Thymus (tissue), 2 donors: ENCODE results near the gene SREBF1. TPM values are rescaled to one million over a fixed set of nuclear protein-coding genes. Genes with fewer than 3 reads are reported as not detected.

Source experiments
- polyA plus RNA-seq: library from polyadenylated mRNA; stranded (reverse); fragments of 200-250 nt; gene quantifications from one replicate; pipeline ENCODE4 v1.2.3, GENCODE V29; 2013
- total RNA-seq: library from RNA; stranded (reverse); fragments of 120-200 nt; gene quantifications from one replicate; pipeline ENCODE4 v1.2.4, GENCODE V29; 2013
- donor health status: healthy.

Gene SREBF1
- total and polyA plus RNA-seq, 2 donors = 18.1 to 53.3 TPM

Other genes with a start within 250 kb of the SREBF1 start
- 67.8 TPM for gene PEMT, start 245.3 kb downstream of the SREBF1 start, total RNA-seq
- gene PEMT, start 245.3 kb downstream of the SREBF1 start, polyA plus RNA-seq = 14.1 TPM
- 4.3 TPM for gene RAI1, start 155.5 kb downstream of the SREBF1 start, total RNA-seq
- gene RAI1, start 155.5 kb downstream of the SREBF1 start, polyA plus RNA-seq = 10.9 TPM
- 6.6 TPM for gene TOM1L2, start 135.4 kb upstream of the SREBF1 start, total RNA-seq
- 17.5 TPM for gene TOM1L2, start 135.4 kb upstream of the SREBF1 start, polyA plus RNA-seq
- 1.3 TPM for gene DRC3, start 135.9 kb upstream of the SREBF1 start, total RNA-seq
- gene DRC3, start 135.9 kb upstream of the SREBF1 start, polyA plus RNA-seq = 3.3 TPM
- 16.4 TPM for gene ATPAF2, start 202.2 kb upstream of the SREBF1 start, total RNA-seq
- gene ATPAF2, start 202.2 kb upstream of the SREBF1 start, polyA plus RNA-seq = 23.1 TPM
- gene GID4, start 202.4 kb upstream of the SREBF1 start, total RNA-seq = 4.9 TPM
- gene GID4, start 202.4 kb upstream of the SREBF1 start, polyA plus RNA-seq = 6.0 TPM